KOPT-K1 (cell line): ENCODE results near the gene RNASE7.

Experiments
- H3K27ac ChIP-seq: fragments of 200-600 bp; sonication (generic); 2 replicates; pipeline ENCODE4 v1.5.1; 2016; ENCODE audit warnings: antibody characterized with exemption, mild to moderate bottlenecking, low read depth, low read length; ENCODE audit not compliant: poor library complexity, severe bottlenecking
- H3K36me3 ChIP-seq: fragments of 200-600 bp; sonication (generic); 2 replicates; pipeline ENCODE4 v1.5.1; 2017; ENCODE audit warnings: antibody characterized with exemption, mild to moderate bottlenecking, low read length, moderate library complexity; ENCODE audit not compliant: insufficient read depth
- H3K9me3 ChIP-seq: fragments of 200-600 bp; sonication (generic); 2 replicates; pipeline ENCODE4 v1.5.1; 2017; ENCODE audit warnings: antibody characterized with exemption, low read length, mild to moderate bottlenecking; ENCODE audit not compliant: insufficient read depth, poor library complexity, severe bottlenecking

Gene RNASE7

DNA sequence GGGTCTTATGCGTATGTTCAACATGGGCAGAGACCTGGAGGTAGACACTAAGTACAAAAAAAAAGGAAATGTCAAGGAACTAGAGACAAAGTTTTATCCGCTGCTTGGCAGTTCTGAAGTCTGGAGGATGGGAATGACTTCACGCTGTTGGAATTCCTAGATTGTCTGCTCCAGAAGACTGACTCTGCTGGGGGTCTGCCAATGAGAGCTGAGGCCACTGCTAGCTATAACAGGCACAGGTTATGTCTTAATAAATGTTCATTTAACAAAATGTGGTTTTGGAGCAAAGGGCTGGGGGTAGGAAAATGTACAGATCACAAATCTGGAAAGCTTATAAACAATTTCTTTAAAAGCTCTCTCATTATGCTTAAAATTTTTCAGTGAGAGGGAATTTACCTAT, 21.3 kb downstream of the RNASE7 start:
- Histone ChIP-seq H3K36me3 (no peaks in the 10 kb centered on the region), H3K27ac (no peak overlapping the region), H3K9me3 (no peaks in the 10 kb centered on the region)

GRCh38 chr14:21066882-21067502, 24.8 kb downstream of the RNASE7 start:
- Histone ChIP-seq H3K27ac (no peak overlapping the region), H3K36me3 (no peaks in the 10 kb centered on the region)

GRCh38 chr14:21068521-21069387, 26.6 kb downstream of the RNASE7 start:
- no peaks in the 10 kb centered on the region for H3K9me3 ChIP-seq
- no peaks in the 10 kb centered on the region for H3K36me3 ChIP-seq
- no peak overlapping the region for H3K27ac ChIP-seq

More at GRCh38 chr14:21066882-21067502, 24.8 kb downstream of the RNASE7 start:
- H3K9me3 ChIP-seq = no peaks in the 10 kb centered on the region

- H3K27ac ChIP-seq = no peak overlapping the region
- no peaks in the 10 kb centered on the region for H3K36me3 ChIP-seq
- H3K9me3 ChIP-seq = no peaks in the 10 kb centered on the region
Observed at GRCh38 chr14:21069388-21070082, 27.4 kb downstream of the RNASE7 start.

- Histone ChIP-seq H3K27ac (no peak within 1 kb of the TSS), H3K9me3 (no peaks in the 10 kb centered on the region), H3K36me3 (no peaks in the 10 kb centered on the region)
Observed at GRCh38 chr14:21070083-21070609, 28.0 kb downstream of the RNASE7 start, which contains the start of gene ARHGEF40. Gene ARHGEF40, plus strand, starts transcription at chr14:21070304. Its CDS starts 93 bp downstream, at chr14:21070397.

- Histone ChIP-seq H3K27ac (no peak overlapping the region), H3K36me3 (no peaks in the 10 kb centered on the region)
Observed at GRCh38 chr14:21070610-21071224, 28.6 kb downstream of the RNASE7 start.

DNA sequence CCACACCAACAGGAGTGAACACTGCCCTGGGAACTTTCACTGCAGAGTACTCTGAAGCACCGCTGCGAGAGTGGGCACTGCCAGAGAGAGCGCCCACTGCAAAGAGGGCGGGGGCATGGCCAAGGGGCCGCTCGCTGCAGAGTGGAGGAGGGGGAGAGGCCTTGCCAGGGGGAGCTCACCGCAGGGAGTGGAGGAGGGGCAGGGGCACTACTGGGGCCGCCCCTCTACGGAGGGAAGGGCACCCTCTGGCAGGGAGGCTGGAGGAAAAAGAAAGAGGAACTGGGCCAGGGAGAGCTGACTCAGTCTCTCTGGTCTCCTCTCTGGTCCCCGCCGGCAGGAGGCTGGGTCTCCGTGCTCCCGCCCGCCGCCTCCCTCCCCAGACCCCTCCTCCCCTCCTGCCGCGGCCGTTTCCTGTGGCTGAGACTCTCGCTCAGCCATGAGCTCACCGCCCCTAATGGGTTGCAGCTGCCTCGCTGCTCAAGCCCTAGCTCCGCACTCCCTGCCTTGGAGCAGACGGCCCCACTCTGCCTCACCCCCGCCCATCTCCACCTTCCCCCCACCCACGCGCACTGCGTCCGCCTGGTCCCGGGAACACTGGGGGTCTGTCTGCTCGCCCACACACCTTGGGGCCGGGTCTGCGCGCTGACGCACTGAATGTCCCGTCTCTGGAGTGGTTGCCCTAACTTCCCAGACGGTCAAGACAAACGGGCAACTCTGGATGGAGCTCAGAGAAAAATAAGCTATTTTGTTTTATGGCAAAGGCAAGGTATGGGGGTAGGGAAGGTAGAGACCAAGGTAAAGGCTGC, 29.3 kb downstream of the RNASE7 start:
- H3K36me3 ChIP-seq = no peaks in the 10 kb centered on the region
- H3K27ac ChIP-seq = no peak overlapping the region
- H3K9me3 ChIP-seq = no peaks in the 10 kb centered on the region

More at GRCh38 chr14:21070610-21071224, 28.6 kb downstream of the RNASE7 start:
- H3K9me3 ChIP-seq = no peaks in the 10 kb centered on the region

DNA sequence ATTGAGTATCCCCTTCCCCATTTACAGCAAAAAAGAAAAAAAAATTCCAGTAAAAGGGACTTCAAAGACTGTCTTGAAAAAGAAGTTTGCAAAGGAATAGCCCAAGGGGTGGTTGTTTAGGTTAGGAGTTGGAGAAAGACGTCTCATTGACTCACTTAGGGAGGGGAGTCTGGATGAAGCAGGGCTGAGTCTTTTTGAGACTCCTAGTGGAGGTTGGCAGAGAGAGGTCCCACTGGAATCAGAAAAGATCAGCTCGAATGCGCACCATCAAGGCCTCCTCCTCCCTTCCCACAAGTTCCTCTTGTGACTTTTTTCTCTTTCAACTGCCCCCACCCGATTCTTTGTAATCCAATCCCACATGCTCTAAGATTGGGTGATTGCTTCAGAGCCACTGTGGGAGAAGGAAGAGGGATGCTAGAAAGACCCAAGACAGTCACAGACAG, 29.9 kb downstream of the RNASE7 start:
- H3K36me3 ChIP-seq = no peaks in the 10 kb centered on the region
- H3K27ac ChIP-seq = no peak overlapping the region
- no peaks in the 10 kb centered on the region for H3K9me3 ChIP-seq

GRCh38 chr14:21072781-21073339, 30.7 kb downstream of the RNASE7 start:
- Histone ChIP-seq H3K36me3 (no peaks in the 10 kb centered on the region), H3K27ac (no peak overlapping the region), H3K9me3 (no peaks in the 10 kb centered on the region)

DNA sequence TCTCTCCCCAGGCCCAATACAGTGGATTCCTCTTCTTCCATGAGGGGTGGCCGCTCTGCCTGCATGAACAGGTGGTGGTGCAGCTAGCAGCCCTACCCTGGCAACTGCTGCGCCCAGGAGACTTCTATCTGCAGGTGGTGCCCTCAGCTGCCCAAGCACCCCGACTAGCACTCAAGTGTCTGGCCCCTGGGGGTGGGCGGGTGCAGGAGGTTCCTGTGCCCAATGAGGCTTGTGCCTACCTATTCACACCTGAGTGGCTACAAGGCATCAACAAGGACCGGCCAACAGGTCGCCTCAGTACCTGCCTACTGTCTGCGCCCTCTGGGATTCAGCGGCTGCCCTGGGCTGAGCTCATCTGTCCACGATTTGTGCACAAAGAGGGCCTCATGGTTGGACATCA, 31.8 kb downstream of the RNASE7 start:
- H3K27ac ChIP-seq = no peak overlapping the region
- no peaks in the 10 kb centered on the region for H3K9me3 ChIP-seq
- no peaks in the 10 kb centered on the region for H3K36me3 ChIP-seq

- Histone ChIP-seq H3K27ac (no peak overlapping the region), H3K9me3 (no peaks in the 10 kb centered on the region), H3K36me3 (no peaks in the 10 kb centered on the region)
Observed at GRCh38 chr14:21074398-21075272, 32.5 kb downstream of the RNASE7 start.

DNA sequence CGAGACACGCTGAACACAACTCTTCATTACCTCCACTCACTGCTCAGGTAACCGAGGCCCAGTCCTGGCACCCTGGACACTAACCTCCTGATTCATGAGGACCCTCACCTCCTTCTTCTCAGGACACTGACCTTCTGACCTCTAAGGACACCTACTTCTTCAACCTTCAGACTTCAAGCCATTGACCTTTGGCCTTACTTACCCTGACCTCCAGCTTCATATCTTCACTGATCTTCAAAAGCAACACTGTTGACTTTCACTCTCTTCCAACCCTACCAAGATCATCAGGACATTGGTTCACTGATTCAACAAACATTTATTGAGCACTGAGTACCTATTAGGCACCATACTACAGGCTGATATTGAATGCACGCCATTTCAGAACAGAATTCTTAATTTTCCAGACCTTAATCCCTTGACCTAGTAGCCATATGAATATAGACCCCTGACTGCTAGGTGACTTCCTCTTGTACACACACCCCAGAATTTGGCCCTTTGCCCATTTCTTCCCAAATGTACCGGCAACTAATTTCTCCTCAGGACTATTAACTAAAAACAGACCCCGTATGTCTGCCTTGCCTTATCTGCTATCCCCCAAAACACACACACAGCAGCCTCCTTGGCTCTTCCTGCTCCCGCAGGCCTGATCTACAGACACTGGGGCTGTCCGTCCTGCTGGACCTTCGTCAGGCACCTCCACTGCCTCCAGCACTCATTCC, 33.7 kb downstream of the RNASE7 start:
- H3K9me3 ChIP-seq = no peaks in the 10 kb centered on the region
- no peaks in the 10 kb centered on the region for H3K36me3 ChIP-seq
- H3K27ac ChIP-seq = no peak overlapping the region
